Panc1 (cell line): ENCODE results near the gene WRNIP1. TPM values are rescaled to one million over a fixed set of nuclear protein-coding genes. Genes with fewer than 3 reads are reported as not detected.

Source experiments
- ATAC-seq: fragments of 200-7000 bp; cut with Tn5 transposase; 2 replicates; pipeline ENCODE4 v1.9.1; 2020; ENCODE audit warnings: mild to moderate bottlenecking, moderate library complexity
- BruUV-seq: library from RNA; stranded (reverse); fragments of 400-500 nt; replicated peaks from 2 replicates; lab custom pipeline; 2021; lab: Mats Ljungman, UMichigan
- CTCF ChIA-PET: fragments of 300-600 bp; sonication (Branson Sonifier 250); formaldehyde crosslinking; loops from one replicate; lab custom pipeline; 2022; ENCODE audit warnings: antibody characterized with exemption; lab: Charles Lee
- POLR2A ChIA-PET: fragments of 300-600 bp; sonication (Branson Sonifier 250); formaldehyde crosslinking; loops from one replicate; lab custom pipeline; 2022; ENCODE audit warnings: antibody characterized with exemption; lab: Charles Lee
- DNase-seq: peaks from one replicate; pipeline ENCODE4 v3.0.0-alpha.2; 2010; ENCODE audit warnings: low read depth, low spot score
- H3K27ac ChIP-seq: 2 replicates; pipeline ENCODE4 v1.5.1; 2011; ENCODE audit warnings: mild to moderate bottlenecking, low read length, inconsistent platforms
- H3K27me3 ChIP-seq: fragments of 200-500 bp; sonication (Bioruptor generic); 2 replicates; pipeline ENCODE4 v1.6.0; 2014; ENCODE audit warnings: low read length, inconsistent platforms; ENCODE audit not compliant: control insufficient read depth, insufficient read depth
- H3K36me3 ChIP-seq: fragments of 200-500 bp; sonication (Bioruptor generic); 2 replicates; pipeline ENCODE4 v1.5.1; 2014; ENCODE audit warnings: inconsistent platforms, mild to moderate bottlenecking, low read length, moderate library complexity; ENCODE audit not compliant: control insufficient read depth, insufficient read depth
- H3K4me1 ChIP-seq: 2 replicates; pipeline ENCODE4 v1.5.1; 2011; ENCODE audit warnings: inconsistent platforms, mild to moderate bottlenecking, low read length, moderate library complexity; ENCODE audit not compliant: control insufficient read depth, insufficient read depth
- H3K4me3 ChIP-seq, 2 experiments: 2 replicates each; pipeline ENCODE4 v1.5.1; 2011 to 2012; ENCODE audit warnings: low read depth in 2 of 2, low read length in 2 of 2, mild to moderate bottlenecking in 2 of 2, inconsistent platforms in 1 of 2, moderate library complexity in 1 of 2
- H3K9me3 ChIP-seq: fragments of 200-500 bp; sonication (Bioruptor generic); 2 replicates; pipeline ENCODE4 v1.5.1; 2014; ENCODE audit warnings: low read depth, mild to moderate bottlenecking, inconsistent platforms, low read length, moderate library complexity; ENCODE audit not compliant: control insufficient read depth, insufficient read depth
- CTCF ChIP-seq: fragments of 450-650 bp; IDR thresholded peaks from 2 replicates; pipeline ENCODE4 v1.5.1; 2017; ENCODE audit warnings: mild to moderate bottlenecking
- POLR2AphosphoS5 ChIP-seq: IDR thresholded peaks from 2 replicates; pipeline ENCODE4 v1.6.1; 2012; ENCODE audit warnings: mild to moderate bottlenecking, low read depth, low read length, moderate library complexity
- SIN3A ChIP-seq: IDR thresholded peaks from 2 replicates; pipeline ENCODE4 v1.6.1; 2012; ENCODE audit warnings: low read depth, mild to moderate bottlenecking, low read length, moderate library complexity, borderline replicate concordance; ENCODE audit not compliant: insufficient read depth
- TCF7L2 ChIP-seq: IDR thresholded peaks from 2 replicates; pipeline ENCODE4 v1.6.1; 2011; ENCODE audit warnings: mild to moderate bottlenecking, low read depth, low read length, inconsistent platforms
- in situ Hi-C: cut with HindIII; loops from 2 replicates; pipeline ENCODE4 v1.10.0; 2016; ENCODE audit warnings: low sequenced_read_pairs, low pct_unique_long_range_greater_than_20kb
- intact Hi-C: fragments of 100-400 bp; cut with micrococcal nuclease; formaldehyde crosslinking; loops from one replicate; pipeline ENCODE4 v1.10.0; 2022; ENCODE audit not compliant: unreplicated experiment
- total RNA-seq: library from RNA; stranded (reverse); gene quantifications from one replicate; pipeline ENCODE4 v1.2.1, GENCODE V29; 2021; ENCODE audit not compliant: unreplicated experiment
- TF ChIP-seq, protein P1 (sequence below), 2 experiments: IDR thresholded peaks; 2 replicates each; pipeline ENCODE4 v1.6.1; 2011 to 2012; ENCODE audit warnings: low read depth in 2 of 2, control low read depth in 1 of 2, low read length in 1 of 2, mild to moderate bottlenecking in 1 of 2, moderate library complexity in 1 of 2; ENCODE audit not compliant: insufficient read depth in 1 of 2

The WRNIP1 gene
- total RNA-seq, 1 experiment from 2014 or later: 69.1 TPM

DNA sequence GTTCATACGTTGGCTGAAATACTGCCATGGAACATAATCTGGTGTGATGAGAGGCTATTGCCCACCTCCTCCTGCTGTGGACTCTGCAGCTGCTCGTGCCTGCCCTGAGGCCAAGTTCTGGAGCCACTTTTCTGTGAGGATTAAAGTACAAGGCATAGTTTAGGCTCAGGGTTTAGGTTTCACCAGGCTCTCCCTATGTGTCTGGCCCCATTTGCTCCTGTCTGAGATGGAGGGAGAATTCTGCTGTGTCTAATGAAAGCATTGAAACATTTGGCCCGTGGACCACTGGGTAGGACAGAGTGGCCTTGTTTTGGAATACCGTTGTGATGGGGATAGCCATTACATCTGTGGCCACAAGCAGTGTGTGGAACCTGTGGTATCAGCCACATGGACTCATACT lies 5.9 kb downstream of the WRNIP1 start:
- Histone ChIP-seq H3K36me3 (peaks cover 3% of the 10 kb centered on the region), H3K27ac (no peak overlapping the region), H3K4me1 (peaks cover 28% of the 10 kb centered on the region), H3K4me3 (no peak overlapping the region), H3K9me3 (no peaks in the 10 kb centered on the region), H3K27me3 (no peaks in the 10 kb centered on the region)
- DNase-seq: no peak
- TF ChIP-seq SIN3A: no peak
- TF ChIP-seq, protein P1, sequence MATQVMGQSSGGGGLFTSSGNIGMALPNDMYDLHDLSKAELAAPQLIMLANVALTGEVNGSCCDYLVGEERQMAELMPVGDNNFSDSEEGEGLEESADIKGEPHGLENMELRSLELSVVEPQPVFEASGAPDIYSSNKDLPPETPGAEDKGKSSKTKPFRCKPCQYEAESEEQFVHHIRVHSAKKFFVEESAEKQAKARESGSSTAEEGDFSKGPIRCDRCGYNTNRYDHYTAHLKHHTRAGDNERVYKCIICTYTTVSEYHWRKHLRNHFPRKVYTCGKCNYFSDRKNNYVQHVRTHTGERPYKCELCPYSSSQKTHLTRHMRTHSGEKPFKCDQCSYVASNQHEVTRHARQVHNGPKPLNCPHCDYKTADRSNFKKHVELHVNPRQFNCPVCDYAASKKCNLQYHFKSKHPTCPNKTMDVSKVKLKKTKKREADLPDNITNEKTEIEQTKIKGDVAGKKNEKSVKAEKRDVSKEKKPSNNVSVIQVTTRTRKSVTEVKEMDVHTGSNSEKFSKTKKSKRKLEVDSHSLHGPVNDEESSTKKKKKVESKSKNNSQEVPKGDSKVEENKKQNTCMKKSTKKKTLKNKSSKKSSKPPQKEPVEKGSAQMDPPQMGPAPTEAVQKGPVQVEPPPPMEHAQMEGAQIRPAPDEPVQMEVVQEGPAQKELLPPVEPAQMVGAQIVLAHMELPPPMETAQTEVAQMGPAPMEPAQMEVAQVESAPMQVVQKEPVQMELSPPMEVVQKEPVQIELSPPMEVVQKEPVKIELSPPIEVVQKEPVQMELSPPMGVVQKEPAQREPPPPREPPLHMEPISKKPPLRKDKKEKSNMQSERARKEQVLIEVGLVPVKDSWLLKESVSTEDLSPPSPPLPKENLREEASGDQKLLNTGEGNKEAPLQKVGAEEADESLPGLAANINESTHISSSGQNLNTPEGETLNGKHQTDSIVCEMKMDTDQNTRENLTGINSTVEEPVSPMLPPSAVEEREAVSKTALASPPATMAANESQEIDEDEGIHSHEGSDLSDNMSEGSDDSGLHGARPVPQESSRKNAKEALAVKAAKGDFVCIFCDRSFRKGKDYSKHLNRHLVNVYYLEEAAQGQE (IDR thresholded peaks at IDR 0.05; ENCODE audit: insufficient read depth in 1 of 2, low read depth in 2 of 2, low read length in 1 of 2): no peak
- no peak for TF ChIP-seq POLR2AphosphoS5
- TF ChIP-seq CTCF: no peak
- TF ChIP-seq TCF7L2: no peak
- in situ Hi-C loops: no loop called here
- BruUV-seq: no TSS peak
- POLR2A ChIA-PET: no interaction called here
- no peak for ATAC-seq
- intact Hi-C loops: no loop called here
- CTCF ChIA-PET: no interaction called here

DNA sequence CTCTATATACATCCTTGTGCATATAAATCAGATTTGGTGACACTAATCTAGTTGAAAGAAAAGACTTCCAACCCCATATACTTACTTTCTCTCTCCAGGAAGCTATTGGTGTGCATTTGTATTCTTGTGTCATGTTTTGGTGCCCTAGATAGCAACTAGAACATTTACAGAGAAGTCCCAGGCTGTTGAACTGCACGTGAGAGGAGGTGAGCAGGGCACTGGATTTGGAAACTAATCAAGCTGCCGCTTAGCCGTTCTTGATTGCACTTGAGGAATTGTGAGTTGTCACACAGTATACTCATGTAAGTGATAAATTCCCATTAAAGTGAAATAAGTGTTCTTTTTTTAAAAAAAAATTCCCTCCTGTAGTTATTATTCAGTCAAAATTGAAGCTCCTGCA lies 7.6 kb downstream of the WRNIP1 start:
- no peak for DNase-seq
- Histone ChIP-seq H3K4me1 (peaks cover 22% of the 10 kb centered on the region), H3K36me3 (peaks cover 3% of the 10 kb centered on the region; the same call in 1 of the 2 replicates), H3K4me3 (no peak overlapping the region), H3K27ac (no peak overlapping the region), H3K27me3 (no peaks in the 10 kb centered on the region), H3K9me3 (no peaks in the 10 kb centered on the region)
- TF ChIP-seq CTCF: no peak
- TF ChIP-seq TCF7L2: no peak
- TF ChIP-seq POLR2AphosphoS5: no peak
- TF ChIP-seq SIN3A: no peak
- TF ChIP-seq, protein P1 (IDR thresholded peaks at IDR 0.05; ENCODE audit: insufficient read depth in 1 of 2, low read depth in 2 of 2, low read length in 1 of 2): no peak
- intact Hi-C loops (no loop called here), in situ Hi-C loops (no loop called here)
- ChIA-PET POLR2A (no interaction called here), CTCF (no interaction called here)
- no peak for ATAC-seq
- BruUV-seq: no TSS peak
